NCI-H1092 treated with DMSO at 0.1 percent for 48 hours (cell line): Measurements from ENCODE around the gene UQCRHL.

Experiments used
- DNase-seq: peaks from one replicate; lab custom pipeline; 2025; lab: John Stamatoyannopoulos, UW

UQCRHL gene

GRCh38 chr1:15757575-15758342 lies 49.7 kb downstream of the UQCRHL start:
- no peak for DNase-seq
